Measurements from ENCODE around the gene GRM5.
"Not testable (repeated sequence)": the region's sequence is repeated elsewhere in the genome, so short reads cannot be mapped to it uniquely, and the experiment has no call there.

Gene GRM5

DNA sequence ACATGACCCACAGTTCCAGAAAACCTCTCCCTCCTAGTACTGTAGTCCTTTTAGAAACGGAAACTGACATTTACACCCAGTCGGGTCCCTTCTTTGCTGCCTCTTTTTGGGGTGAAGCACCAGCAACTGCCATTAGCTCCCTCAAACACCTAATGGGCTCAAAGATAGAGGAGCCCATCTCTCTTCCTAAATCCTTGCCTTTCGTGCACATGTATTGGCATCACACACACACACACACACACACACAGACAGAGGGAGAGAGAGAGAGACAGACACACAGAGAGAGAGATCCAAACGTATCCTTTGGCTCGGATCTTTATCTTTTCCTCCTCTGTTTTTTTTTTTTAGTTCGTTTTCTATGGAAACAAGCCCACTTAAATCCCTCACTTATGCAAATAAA lies 716 bp downstream of the GRM5 start:
- Histone ChIP-seq H3K4me2 (ENCODE audit: low read length) (no peak overlapping the region), H4K20me1 (ENCODE audit: insufficient read depth, low read length) (no peaks in the 10 kb centered on the region), H3K4me1 (ENCODE audit: low read length) (no peaks in the 10 kb centered on the region), H2AFZ (ENCODE audit: low read depth, low read length) (no peak overlapping the region), H3K27me3 (ENCODE audit: low read depth, low read length) (no peaks in the 10 kb centered on the region), H3K36me3 (replicated peaks; ENCODE audit: low read depth, low read length) (no peaks in the 10 kb centered on the region), H3K79me2 (ENCODE audit: low read length) (no peaks in the 10 kb centered on the region), H3K9me3 (ENCODE audit: insufficient read depth, low read length) (no peaks in the 10 kb centered on the region), H3K9ac (ENCODE audit: low read length) (no peak overlapping the region), H3K27ac (ENCODE audit: low read length) (no peak overlapping the region), H3K4me3 (ENCODE audit: low read length) (no peak overlapping the region)
- no peak for TF ChIP-seq EZH2phosphoT487 (IDR thresholded peaks at IDR 0.05; ENCODE audit: low read depth)
- TF ChIP-seq, protein P1, sequence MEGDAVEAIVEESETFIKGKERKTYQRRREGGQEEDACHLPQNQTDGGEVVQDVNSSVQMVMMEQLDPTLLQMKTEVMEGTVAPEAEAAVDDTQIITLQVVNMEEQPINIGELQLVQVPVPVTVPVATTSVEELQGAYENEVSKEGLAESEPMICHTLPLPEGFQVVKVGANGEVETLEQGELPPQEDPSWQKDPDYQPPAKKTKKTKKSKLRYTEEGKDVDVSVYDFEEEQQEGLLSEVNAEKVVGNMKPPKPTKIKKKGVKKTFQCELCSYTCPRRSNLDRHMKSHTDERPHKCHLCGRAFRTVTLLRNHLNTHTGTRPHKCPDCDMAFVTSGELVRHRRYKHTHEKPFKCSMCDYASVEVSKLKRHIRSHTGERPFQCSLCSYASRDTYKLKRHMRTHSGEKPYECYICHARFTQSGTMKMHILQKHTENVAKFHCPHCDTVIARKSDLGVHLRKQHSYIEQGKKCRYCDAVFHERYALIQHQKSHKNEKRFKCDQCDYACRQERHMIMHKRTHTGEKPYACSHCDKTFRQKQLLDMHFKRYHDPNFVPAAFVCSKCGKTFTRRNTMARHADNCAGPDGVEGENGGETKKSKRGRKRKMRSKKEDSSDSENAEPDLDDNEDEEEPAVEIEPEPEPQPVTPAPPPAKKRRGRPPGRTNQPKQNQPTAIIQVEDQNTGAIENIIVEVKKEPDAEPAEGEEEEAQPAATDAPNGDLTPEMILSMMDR (IDR thresholded peaks at IDR 0.05; ENCODE audit: low read depth, low read length), result no peak

DNA sequence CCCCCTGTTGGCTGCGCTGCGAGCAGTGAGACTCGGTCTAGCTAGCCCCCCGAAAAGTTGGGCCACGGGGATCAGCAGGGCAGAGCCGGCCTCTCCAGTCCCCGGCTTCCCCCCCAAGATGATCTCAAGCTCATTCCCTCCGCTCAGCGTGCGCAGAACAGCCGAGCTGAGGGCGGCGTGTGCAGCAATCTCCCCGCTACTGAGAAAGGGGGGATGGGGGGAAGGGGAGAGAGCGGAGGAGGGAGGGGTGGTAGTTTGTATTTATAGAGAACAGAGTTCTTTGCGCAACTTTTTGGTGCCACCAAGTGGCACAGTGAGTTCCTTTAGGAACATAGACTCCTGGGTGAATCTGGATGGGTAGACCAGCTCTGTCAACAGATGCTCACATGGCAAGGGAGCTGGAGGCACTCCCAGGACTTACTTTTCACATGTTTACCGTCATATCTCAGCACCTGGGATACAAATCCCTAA lies 2.3 kb downstream of the GRM5 start:
- H3K4me3 ChIP-seq (ENCODE audit: low read length); H3K4me1 ChIP-seq (ENCODE audit: low read length); H3K4me2 ChIP-seq (ENCODE audit: low read length); H4K20me1 ChIP-seq (ENCODE audit: insufficient read depth, low read length); H3K9me3 ChIP-seq (ENCODE audit: insufficient read depth, low read length); H3K27me3 ChIP-seq (ENCODE audit: low read depth, low read length); H3K27ac ChIP-seq (ENCODE audit: low read length); H3K79me2 ChIP-seq (ENCODE audit: low read length); H3K9ac ChIP-seq (ENCODE audit: low read length); H3K36me3 ChIP-seq (replicated peaks; ENCODE audit: low read depth, low read length); H2AFZ ChIP-seq (ENCODE audit: low read depth, low read length): not testable (repeated sequence)

DNA sequence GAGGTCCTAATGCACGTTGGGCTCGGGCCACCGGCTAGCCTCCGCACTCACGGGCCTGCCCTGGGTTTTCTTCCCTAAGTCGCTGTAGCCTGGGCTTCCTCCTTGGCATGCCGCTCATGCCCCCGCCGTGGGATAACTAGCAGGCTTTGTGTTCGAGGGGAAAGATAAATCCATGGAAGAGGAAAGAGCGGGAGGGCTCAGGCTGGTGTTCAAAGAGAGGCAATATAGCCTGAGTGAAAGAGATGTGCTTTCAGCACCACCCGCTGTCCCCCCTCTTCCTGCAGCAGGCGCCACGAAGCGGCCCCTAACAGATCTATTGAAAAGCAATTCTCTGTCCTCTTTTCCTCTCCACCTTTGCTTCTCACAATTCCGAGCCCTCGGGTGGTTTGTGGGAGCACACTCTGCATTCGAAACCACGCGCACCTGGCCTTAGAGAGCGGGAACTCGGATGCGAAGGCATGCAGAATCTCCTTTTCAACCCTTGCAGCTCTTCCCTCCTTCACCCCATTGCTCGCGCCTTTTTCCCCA lies 2.9 kb downstream of the GRM5 start:
- H3K4me3 ChIP-seq (ENCODE audit: low read length); H3K9ac ChIP-seq (ENCODE audit: low read length); H3K27ac ChIP-seq (ENCODE audit: low read length); H3K79me2 ChIP-seq (ENCODE audit: low read length); H3K9me3 ChIP-seq (ENCODE audit: insufficient read depth, low read length); H3K27me3 ChIP-seq (ENCODE audit: low read depth, low read length); H3K4me1 ChIP-seq (ENCODE audit: low read length); H3K4me2 ChIP-seq (ENCODE audit: low read length); H4K20me1 ChIP-seq (ENCODE audit: insufficient read depth, low read length); H2AFZ ChIP-seq (ENCODE audit: low read depth, low read length); H3K36me3 ChIP-seq (replicated peaks; ENCODE audit: low read depth, low read length): not testable (repeated sequence)

DNA sequence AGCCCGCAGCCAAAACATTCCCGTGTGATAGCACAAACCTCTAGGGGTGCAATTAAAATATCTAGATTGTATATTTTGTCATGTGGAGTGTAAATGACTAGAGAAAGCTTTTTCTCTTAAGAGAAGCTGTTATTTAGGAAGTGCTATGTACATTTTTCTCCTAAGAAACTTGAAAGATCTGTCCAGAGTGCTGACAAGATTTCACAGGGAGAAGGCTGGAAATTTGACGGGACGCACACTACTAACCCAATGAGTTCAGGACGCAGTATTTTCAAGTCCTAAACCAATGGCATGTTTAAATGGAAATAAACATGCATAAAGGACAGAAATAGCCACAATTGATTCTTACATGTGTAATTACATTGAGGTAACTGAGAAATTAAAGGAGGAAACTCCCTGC lies 3.9 kb downstream of the GRM5 start:
- not testable (repeated sequence) for H3K9ac ChIP-seq (ENCODE audit: low read length); H4K20me1 ChIP-seq (ENCODE audit: insufficient read depth, low read length); H3K27ac ChIP-seq (ENCODE audit: low read length); H3K4me2 ChIP-seq (ENCODE audit: low read length); H2AFZ ChIP-seq (ENCODE audit: low read depth, low read length); H3K36me3 ChIP-seq (replicated peaks; ENCODE audit: low read depth, low read length); H3K4me3 ChIP-seq (ENCODE audit: low read length); H3K27me3 ChIP-seq (ENCODE audit: low read depth, low read length); H3K4me1 ChIP-seq (ENCODE audit: low read length); H3K79me2 ChIP-seq (ENCODE audit: low read length); H3K9me3 ChIP-seq (ENCODE audit: insufficient read depth, low read length)

DNA sequence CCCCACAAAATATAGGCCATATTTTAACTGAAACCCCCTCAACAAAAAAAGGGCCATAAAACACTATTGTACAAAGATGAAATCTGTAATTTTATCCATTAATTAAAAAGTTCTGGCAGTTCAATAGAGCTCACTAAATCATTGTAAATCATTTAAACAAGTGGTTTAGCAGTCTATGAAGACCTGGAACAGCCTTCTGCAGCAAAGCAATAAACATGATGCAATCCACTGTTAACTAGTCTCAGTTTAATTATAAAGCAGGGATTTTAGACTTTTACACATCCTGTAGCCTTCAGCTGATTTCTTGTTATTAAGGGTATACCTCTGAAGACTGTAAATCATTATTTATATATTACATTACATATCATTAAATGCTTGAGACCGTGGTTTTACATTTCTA lies 8.4 kb downstream of the GRM5 start:
- H3K27me3 ChIP-seq (ENCODE audit: low read depth, low read length); H3K4me1 ChIP-seq (ENCODE audit: low read length); H3K36me3 ChIP-seq (replicated peaks; ENCODE audit: low read depth, low read length); H3K4me2 ChIP-seq (ENCODE audit: low read length); H3K9me3 ChIP-seq (ENCODE audit: insufficient read depth, low read length); H3K27ac ChIP-seq (ENCODE audit: low read length); H3K79me2 ChIP-seq (ENCODE audit: low read length); H2AFZ ChIP-seq (ENCODE audit: low read depth, low read length); H4K20me1 ChIP-seq (ENCODE audit: insufficient read depth, low read length); H3K9ac ChIP-seq (ENCODE audit: low read length); H3K4me3 ChIP-seq (ENCODE audit: low read length): not testable (repeated sequence)

DNA sequence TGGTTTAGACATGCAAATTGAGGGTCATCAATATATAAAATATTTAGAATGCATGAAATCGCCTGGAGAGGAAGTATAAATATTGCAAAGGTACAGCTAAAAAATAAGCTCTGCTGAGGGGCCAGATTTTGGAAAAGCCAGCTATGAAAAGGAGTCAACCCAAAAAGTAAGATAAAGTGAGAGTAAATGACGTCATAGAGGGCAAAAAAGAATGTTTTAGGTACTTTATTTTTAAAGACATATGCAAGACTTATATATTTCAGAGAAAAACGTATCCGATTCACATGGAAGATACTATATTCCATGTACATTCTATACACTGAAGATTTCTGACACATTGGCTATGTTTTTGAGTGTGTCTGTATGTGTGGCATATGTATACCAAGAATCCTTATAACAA lies 13.6 kb downstream of the GRM5 start:
- Histone ChIP-seq H3K9me3 (ENCODE audit: insufficient read depth, low read length) (no peaks in the 10 kb centered on the region), H3K4me2 (ENCODE audit: low read length) (no peak overlapping the region), H4K20me1 (ENCODE audit: insufficient read depth, low read length) (no peaks in the 10 kb centered on the region), H3K27ac (ENCODE audit: low read length) (no peak overlapping the region), H3K27me3 (ENCODE audit: low read depth, low read length) (no peaks in the 10 kb centered on the region), H3K4me3 (ENCODE audit: low read length) (no peak overlapping the region), H3K4me1 (ENCODE audit: low read length) (no peaks in the 10 kb centered on the region), H3K79me2 (ENCODE audit: low read length) (no peaks in the 10 kb centered on the region), H3K9ac (ENCODE audit: low read length) (no peak overlapping the region), H3K36me3 (replicated peaks; ENCODE audit: low read depth, low read length) (no peaks in the 10 kb centered on the region), H2AFZ (ENCODE audit: low read depth, low read length) (no peak overlapping the region)
- TF ChIP-seq, protein P1 (IDR thresholded peaks at IDR 0.05; ENCODE audit: low read depth, low read length), result no peak
- no peak for TF ChIP-seq EZH2phosphoT487 (IDR thresholded peaks at IDR 0.05; ENCODE audit: low read depth)

DNA sequence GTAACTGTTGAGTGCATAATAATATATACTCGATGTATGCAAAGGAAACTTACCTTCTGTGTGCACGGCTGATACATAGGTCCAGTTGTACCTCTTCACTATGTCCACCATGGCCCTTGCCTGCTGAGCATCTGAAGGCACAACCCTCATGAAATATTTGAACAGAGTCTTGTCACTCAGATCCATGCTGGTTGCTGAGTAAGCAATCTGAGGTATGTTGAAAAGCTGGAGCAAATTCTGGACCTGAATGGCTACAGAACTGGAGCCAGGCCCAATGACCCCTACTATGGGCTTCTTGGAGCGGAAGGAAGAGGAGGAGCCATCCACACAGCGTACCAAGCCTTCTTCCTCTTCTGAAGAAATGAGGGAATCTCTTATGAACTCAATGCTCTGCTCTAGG lies 18.6 kb downstream of the GRM5 start:
- H3K36me3 ChIP-seq (replicated peaks; ENCODE audit: low read depth, low read length); H3K4me2 ChIP-seq (ENCODE audit: low read length); H3K79me2 ChIP-seq (ENCODE audit: low read length); H3K4me3 ChIP-seq (ENCODE audit: low read length); H2AFZ ChIP-seq (ENCODE audit: low read depth, low read length); H4K20me1 ChIP-seq (ENCODE audit: insufficient read depth, low read length); H3K4me1 ChIP-seq (ENCODE audit: low read length); H3K9me3 ChIP-seq (ENCODE audit: insufficient read depth, low read length); H3K27me3 ChIP-seq (ENCODE audit: low read depth, low read length); H3K27ac ChIP-seq (ENCODE audit: low read length); H3K9ac ChIP-seq (ENCODE audit: low read length): not testable (repeated sequence)

DNA sequence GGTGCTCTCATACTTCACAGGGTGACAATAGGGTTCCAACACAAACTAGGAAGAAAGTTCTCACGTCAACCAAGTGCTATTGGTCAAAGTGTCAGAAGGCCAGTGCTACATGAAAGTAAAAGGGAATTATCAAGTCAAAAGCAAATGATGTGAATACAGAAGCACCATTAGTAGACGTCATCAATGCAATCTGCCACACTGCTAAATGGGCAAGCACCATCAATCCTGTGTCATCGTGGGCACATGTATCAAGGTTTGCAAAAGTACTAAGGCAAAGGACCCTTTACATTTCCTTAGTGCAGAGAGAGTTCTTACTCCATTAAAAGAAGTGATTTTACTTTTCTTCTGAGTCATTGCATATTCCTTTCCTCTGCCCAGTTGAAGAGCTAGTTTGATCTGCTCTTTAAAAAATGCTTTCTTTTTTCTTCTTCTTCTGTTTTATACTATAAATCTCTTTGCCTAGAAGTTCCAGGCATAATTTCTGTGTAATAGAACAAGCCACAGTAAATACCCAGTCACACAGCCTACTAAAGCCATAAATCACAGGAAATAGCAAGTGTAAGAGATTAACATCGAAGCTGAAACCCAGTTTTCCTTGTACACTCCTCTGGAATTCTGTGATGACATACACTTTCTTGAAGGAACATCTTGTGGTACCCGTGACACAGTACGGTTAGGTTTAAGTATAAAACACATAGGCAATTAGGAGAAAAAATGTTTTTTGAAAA lies 21.8 kb downstream of the GRM5 start:
- H4K20me1 ChIP-seq (ENCODE audit: insufficient read depth, low read length); H3K79me2 ChIP-seq (ENCODE audit: low read length); H3K9me3 ChIP-seq (ENCODE audit: insufficient read depth, low read length); H3K4me3 ChIP-seq (ENCODE audit: low read length); H3K4me2 ChIP-seq (ENCODE audit: low read length); H3K27ac ChIP-seq (ENCODE audit: low read length); H3K27me3 ChIP-seq (ENCODE audit: low read depth, low read length); H3K4me1 ChIP-seq (ENCODE audit: low read length); H3K36me3 ChIP-seq (replicated peaks; ENCODE audit: low read depth, low read length); H2AFZ ChIP-seq (ENCODE audit: low read depth, low read length); H3K9ac ChIP-seq (ENCODE audit: low read length): not testable (repeated sequence)
